SK-N-SH treated with all-trans-retinoic acid at 6 μM for 48 hours (cell line): ENCODE results near the gene WFIKKN2.

Source experiments
- ARNTL ChIP-seq: fragments of 450-650 bp; formaldehyde crosslinking; IDR thresholded peaks from 2 replicates; pipeline ENCODE4 v1.5.0; 2020; ENCODE audit warnings: low read depth, mild to moderate bottlenecking, moderate library complexity, borderline replicate concordance
- BACH2 ChIP-seq: fragments of 250-450 bp; sonication (Bioruptor Pico); IDR thresholded peaks from 2 replicates; pipeline ENCODE4 v1.9.0; 2021; ENCODE audit warnings: mild to moderate bottlenecking, borderline replicate concordance
- CSDC2 ChIP-seq: fragments of 250-450 bp; sonication (Bioruptor Pico); IDR thresholded peaks from 2 replicates; pipeline ENCODE4 v1.5.0; 2020; ENCODE audit warnings: mild to moderate bottlenecking, moderate library complexity
- ESRRG ChIP-seq: fragments of 250-450 bp; sonication (Bioruptor Pico); IDR thresholded peaks from 2 replicates; pipeline ENCODE4 v1.6.1; 2021; ENCODE audit warnings: mild to moderate bottlenecking
- GLIS3 ChIP-seq: fragments of 250-450 bp; sonication (Bioruptor Pico); IDR thresholded peaks from 2 replicates; pipeline ENCODE4 v1.5.0; 2020; ENCODE audit warnings: mild to moderate bottlenecking, moderate library complexity
- ISL1 ChIP-seq: fragments of 250-450 bp; sonication (Bioruptor Pico); IDR thresholded peaks from 2 replicates; pipeline ENCODE4 v2.1.2; 2022; ENCODE audit warnings: mild to moderate bottlenecking, moderate library complexity
- RARB ChIP-seq: fragments of 250-450 bp; sonication (Bioruptor Pico); IDR thresholded peaks from 2 replicates; pipeline ENCODE4 v1.8.0; 2021; ENCODE audit warnings: mild to moderate bottlenecking, moderate library complexity
- SNAI2 ChIP-seq: fragments of 250-450 bp; sonication (Bioruptor Pico); IDR thresholded peaks from 2 replicates; pipeline ENCODE4 v1.5.0; 2020; ENCODE audit warnings: mild to moderate bottlenecking, moderate library complexity
- ZC3H10 ChIP-seq: fragments of 250-450 bp; sonication (Bioruptor Pico); IDR thresholded peaks from 2 replicates; pipeline ENCODE4 v1.5.1; 2021; ENCODE audit warnings: mild to moderate bottlenecking, moderate library complexity
- ZFP30 ChIP-seq: fragments of 450-650 bp; formaldehyde crosslinking; IDR thresholded peaks from 2 replicates; pipeline ENCODE4 v1.5.0; 2022; ENCODE audit warnings: mild to moderate bottlenecking, moderate library complexity
- ZNF70 ChIP-seq: fragments of 450-650 bp; formaldehyde crosslinking; IDR thresholded peaks from 2 replicates; pipeline ENCODE4 v1.5.0; 2020; ENCODE audit warnings: mild to moderate bottlenecking, moderate library complexity
- ZNF8 ChIP-seq: fragments of 450-650 bp; formaldehyde crosslinking; IDR thresholded peaks from 2 replicates; pipeline ENCODE4 v1.5.0; 2020; ENCODE audit warnings: mild to moderate bottlenecking, moderate library complexity
- TF ChIP-seq, protein P1 (sequence below): fragments of 250-450 bp; sonication (Bioruptor Pico); IDR thresholded peaks from 2 replicates; pipeline ENCODE4 v1.8.0; 2020; ENCODE audit warnings: mild to moderate bottlenecking, moderate library complexity, borderline replicate concordance
- TF ChIP-seq, protein P2 (sequence below): fragments of 250-450 bp; sonication (Bioruptor Pico); IDR thresholded peaks from 2 replicates; pipeline ENCODE4 v1.5.1; 2020; ENCODE audit warnings: low read depth, mild to moderate bottlenecking, moderate library complexity

DNA sequence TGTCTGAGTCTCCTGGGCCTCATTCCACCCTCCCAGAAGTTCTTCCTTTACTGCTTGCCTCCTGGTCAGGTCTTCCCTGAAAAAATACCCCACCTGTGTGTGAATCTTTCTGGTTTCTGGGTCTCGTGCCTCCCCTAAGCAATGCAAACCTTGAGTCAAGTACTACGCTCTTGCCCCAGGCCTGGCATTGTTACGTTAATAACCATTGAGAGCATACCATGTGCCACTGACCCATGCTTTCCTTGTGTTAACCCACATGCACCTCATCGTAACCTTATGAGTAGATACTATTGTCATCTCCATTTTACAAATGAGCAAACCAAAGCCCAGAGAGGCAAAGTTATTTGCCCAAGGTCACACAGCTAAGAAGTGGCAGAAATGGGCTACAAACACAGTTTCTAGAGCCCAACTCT is 56.2 kb downstream of the WFIKKN2 start:
- TF ChIP-seq, protein P1, sequence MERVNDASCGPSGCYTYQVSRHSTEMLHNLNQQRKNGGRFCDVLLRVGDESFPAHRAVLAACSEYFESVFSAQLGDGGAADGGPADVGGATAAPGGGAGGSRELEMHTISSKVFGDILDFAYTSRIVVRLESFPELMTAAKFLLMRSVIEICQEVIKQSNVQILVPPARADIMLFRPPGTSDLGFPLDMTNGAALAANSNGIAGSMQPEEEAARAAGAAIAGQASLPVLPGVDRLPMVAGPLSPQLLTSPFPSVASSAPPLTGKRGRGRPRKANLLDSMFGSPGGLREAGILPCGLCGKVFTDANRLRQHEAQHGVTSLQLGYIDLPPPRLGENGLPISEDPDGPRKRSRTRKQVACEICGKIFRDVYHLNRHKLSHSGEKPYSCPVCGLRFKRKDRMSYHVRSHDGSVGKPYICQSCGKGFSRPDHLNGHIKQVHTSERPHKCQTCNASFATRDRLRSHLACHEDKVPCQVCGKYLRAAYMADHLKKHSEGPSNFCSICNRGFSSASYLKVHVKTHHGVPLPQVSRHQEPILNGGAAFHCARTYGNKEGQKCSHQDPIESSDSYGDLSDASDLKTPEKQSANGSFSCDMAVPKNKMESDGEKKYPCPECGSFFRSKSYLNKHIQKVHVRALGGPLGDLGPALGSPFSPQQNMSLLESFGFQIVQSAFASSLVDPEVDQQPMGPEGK (CRISPR knock-in tag), result no peak
- TF ChIP-seq ZFP30, result no peak
- no peak for TF ChIP-seq SNAI2
- TF ChIP-seq ZC3H10, result no peak
- no peak for TF ChIP-seq CSDC2
- TF ChIP-seq, protein P2, sequence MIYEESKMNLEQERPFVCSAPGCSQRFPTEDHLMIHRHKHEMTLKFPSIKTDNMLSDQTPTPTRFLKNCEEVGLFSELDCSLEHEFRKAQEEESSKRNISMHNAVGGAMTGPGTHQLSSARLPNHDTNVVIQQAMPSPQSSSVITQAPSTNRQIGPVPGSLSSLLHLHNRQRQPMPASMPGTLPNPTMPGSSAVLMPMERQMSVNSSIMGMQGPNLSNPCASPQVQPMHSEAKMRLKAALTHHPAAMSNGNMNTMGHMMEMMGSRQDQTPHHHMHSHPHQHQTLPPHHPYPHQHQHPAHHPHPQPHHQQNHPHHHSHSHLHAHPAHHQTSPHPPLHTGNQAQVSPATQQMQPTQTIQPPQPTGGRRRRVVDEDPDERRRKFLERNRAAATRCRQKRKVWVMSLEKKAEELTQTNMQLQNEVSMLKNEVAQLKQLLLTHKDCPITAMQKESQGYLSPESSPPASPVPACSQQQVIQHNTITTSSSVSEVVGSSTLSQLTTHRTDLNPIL (CRISPR knock-in tag), result no peak
- TF ChIP-seq ZNF70 (CRISPR knock-in tag), result no peak
- TF ChIP-seq ISL1 (CRISPR knock-in tag), result no peak
- TF ChIP-seq ARNTL, result no peak
- no peak for TF ChIP-seq ESRRG (CRISPR knock-in tag)
- TF ChIP-seq GLIS3, result no peak
- no peak for TF ChIP-seq ZNF8 (CRISPR knock-in tag)
- TF ChIP-seq BACH2 (CRISPR knock-in tag), result no peak
- TF ChIP-seq RARB (CRISPR knock-in tag), result no peak
